Measurements from ENCODE around the gene CADPS2. TPM values are rescaled to one million over a fixed set of nuclear protein-coding genes. Genes with fewer than 3 reads are reported as not detected.

CADPS2 gene
- polyA plus RNA-seq, 3 donors: not detected

- Histone ChIP-seq H4K20me1 (ENCODE audit: insufficient read depth, low read length) (no peaks in the 10 kb centered on the region), H3K9me3 (replicated peaks in 1 of 2; ENCODE audit: control insufficient read depth in 1 of 2, insufficient read depth in 1 of 2, low read length in 2 of 2) (no peaks in the 10 kb centered on the region), H3K4me1 (ENCODE audit: control insufficient read depth in 1 of 2, insufficient read depth in 2 of 2, low read length in 2 of 2) (no peaks in the 10 kb centered on the region), H3K9ac (ENCODE audit: insufficient read depth, low read length, poor library complexity, severe bottlenecking) (no peak overlapping the region), H3K36me3 (replicated peaks in 1 of 2; ENCODE audit: control insufficient read depth in 1 of 2, insufficient read depth in 2 of 2, low read length in 2 of 2) (no peaks in the 10 kb centered on the region), H3K4me2 (replicated peaks; ENCODE audit: extremely low read depth, low read length, poor library complexity, severe bottlenecking) (no peak overlapping the region), H3K27ac (ENCODE audit: low read depth in 1 of 2, low read length in 2 of 2) (no peak overlapping the region), H3K79me2 (ENCODE audit: insufficient read depth, low read length) (no peaks in the 10 kb centered on the region), H2AFZ (ENCODE audit: insufficient read depth, low read depth, low read length, poor library complexity, severe bottlenecking) (no peak overlapping the region), H3K4me3 (replicated peaks in 1 of 3; ENCODE audit: low read depth in 2 of 3, low read length in 3 of 3) (no peak overlapping the region), H3K27me3 (ENCODE audit: control insufficient read depth in 2 of 2, insufficient read depth in 2 of 2, low read length in 2 of 2) (no peaks in the 10 kb centered on the region)
- no peaks in the 10 kb centered on the region for H3K4me1 Mint-ChIP-seq
- no peaks in the 10 kb centered on the region for H3K36me3 Mint-ChIP-seq
- no peak for TF ChIP-seq CTCF (IDR thresholded peaks at IDR 0.05)
- H3K4me3 Mint-ChIP-seq: no peak overlapping the region
- DNase-seq: no peak
- WGBS (ENCODE audit: insufficient coverage): no CpG with 5 or more reads among the region's 3 CpGs
- intact Hi-C loops (cut with micrococcal nuclease): no loop called here
- H3K27me3 Mint-ChIP-seq (ENCODE audit: low read depth in 3 of 3): no peaks in the 10 kb centered on the region
- H3K27ac Mint-ChIP-seq: no peak overlapping the region
- peaks cover 0 to 2% (median 2%) of the 10 kb centered on the region in 7 donors for H3K9me3 Mint-ChIP-seq
These were observed 15.0 kb upstream of the CADPS2 start for GRCh38 chr7:122901250-122901649.

DNA sequence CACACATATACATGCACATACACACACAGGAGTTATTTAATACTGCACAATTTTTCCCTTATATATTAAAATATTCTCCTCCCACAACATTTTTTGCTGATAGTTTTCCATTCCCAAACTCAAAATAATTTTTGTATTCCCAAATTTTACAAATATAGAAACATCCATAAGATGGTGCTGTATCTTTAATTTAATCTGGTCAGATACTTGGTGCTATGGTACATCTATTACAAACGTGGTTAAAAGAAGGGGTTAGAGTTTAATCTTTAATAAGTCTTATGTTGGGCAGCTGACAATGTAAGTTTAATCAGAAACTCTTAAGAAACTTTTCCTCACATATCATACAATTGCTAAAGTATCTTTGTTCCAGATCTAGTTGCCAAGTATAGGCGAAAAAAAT lies 10.2 kb upstream of the CADPS2 start:
- intact Hi-C loops (cut with micrococcal nuclease): no loop called here
- no peaks in the 10 kb centered on the region for H3K36me3 Mint-ChIP-seq
- no peak overlapping the region for H2AFZ ChIP-seq (ENCODE audit: insufficient read depth, low read depth, low read length, poor library complexity, severe bottlenecking)

More for the DNA sequence above, 10.2 kb upstream of the CADPS2 start:
- Mint-ChIP-seq H3K27me3 (ENCODE audit: low read depth in 3 of 3) (no peaks in the 10 kb centered on the region), H3K4me3 (no peak overlapping the region), H3K9me3 (peaks cover 0 to 2% (median 2%) of the 10 kb centered on the region in 7 donors), H3K4me1 (no peaks in the 10 kb centered on the region), H3K27ac (no peak overlapping the region)
- H3K4me1 ChIP-seq (ENCODE audit: control insufficient read depth in 1 of 2, insufficient read depth in 2 of 2, low read length in 2 of 2): no peaks in the 10 kb centered on the region
- H3K27ac ChIP-seq (ENCODE audit: low read depth in 1 of 2, low read length in 2 of 2): no peak overlapping the region
- TF ChIP-seq CTCF (IDR thresholded peaks at IDR 0.05): no peak
- no peaks in the 10 kb centered on the region for H3K36me3 ChIP-seq (replicated peaks in 1 of 2; ENCODE audit: control insufficient read depth in 1 of 2, insufficient read depth in 2 of 2, low read length in 2 of 2)
- no peaks in the 10 kb centered on the region for H3K27me3 ChIP-seq (ENCODE audit: control insufficient read depth in 2 of 2, insufficient read depth in 2 of 2, low read length in 2 of 2)
- H3K4me2 ChIP-seq (replicated peaks; ENCODE audit: extremely low read depth, low read length, poor library complexity, severe bottlenecking): no peak overlapping the region
- H3K4me3 ChIP-seq (replicated peaks in 1 of 3; ENCODE audit: low read depth in 2 of 3, low read length in 3 of 3): no peak overlapping the region
- WGBS (ENCODE audit: insufficient coverage): no CpG with 5 or more reads among the region's 2 CpGs
- H3K9me3 ChIP-seq (replicated peaks in 1 of 2; ENCODE audit: control insufficient read depth in 1 of 2, insufficient read depth in 1 of 2, low read length in 2 of 2): no peaks in the 10 kb centered on the region
- no peaks in the 10 kb centered on the region for H4K20me1 ChIP-seq (ENCODE audit: insufficient read depth, low read length)
- no peak for DNase-seq
- H3K79me2 ChIP-seq (ENCODE audit: insufficient read depth, low read length): no peaks in the 10 kb centered on the region
- no peak overlapping the region for H3K9ac ChIP-seq (ENCODE audit: insufficient read depth, low read length, poor library complexity, severe bottlenecking)

Data from CD14-positive monocyte (primary cell).